ENCODE data around the gene FLOT2. TPM values are rescaled to one million over a fixed set of nuclear protein-coding genes. Genes with fewer than 3 reads are reported as not detected.

Gene FLOT2
- total and polyA plus RNA-seq, 11 donors, result 52.7 to 139 (median 89.1) TPM

DNA sequence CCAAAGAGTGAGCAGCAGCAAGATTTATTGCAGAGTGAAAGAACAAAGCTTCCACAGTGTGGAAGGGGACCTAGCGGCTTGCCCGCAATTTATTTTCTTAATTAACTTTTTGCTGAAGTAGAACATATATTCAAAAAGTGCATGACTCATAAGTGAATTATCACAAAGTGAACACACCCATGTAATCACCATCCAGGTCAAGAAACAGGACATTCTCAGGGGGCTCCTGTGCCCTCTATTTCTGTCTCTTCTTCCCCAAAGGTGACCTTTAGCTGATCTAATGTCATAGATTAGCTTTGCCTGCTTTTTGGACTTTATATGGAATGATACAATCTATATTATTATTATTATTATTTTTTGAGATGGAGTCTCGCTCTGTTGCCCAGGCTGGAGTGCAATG is 22.8 kb downstream of the FLOT2 start:
- Histone ChIP-seq H3K27ac (no peak overlapping the region), H3K4me3 (no peak overlapping the region), H3K9me3 (no peaks in the 10 kb centered on the region), H3K4me1 (no peaks in the 10 kb centered on the region), H3K27me3 (no peaks in the 10 kb centered on the region), H3K36me3 (peaks cover 0 to 19% (median 12%) of the 10 kb centered on the region in 9 donors)
- no peak for ATAC-seq
- intact Hi-C loops (cut with DNase I), result no loop called here
- no peak for DNase-seq
- 90 to 95% (median 91%) methylated on average over 3 of the region's 3 CpGs for WGBS, 4 donors
- TF ChIP-seq POLR2A (IDR thresholded peaks at IDR 0.05), result no peak
- TF ChIP-seq, protein P1, sequence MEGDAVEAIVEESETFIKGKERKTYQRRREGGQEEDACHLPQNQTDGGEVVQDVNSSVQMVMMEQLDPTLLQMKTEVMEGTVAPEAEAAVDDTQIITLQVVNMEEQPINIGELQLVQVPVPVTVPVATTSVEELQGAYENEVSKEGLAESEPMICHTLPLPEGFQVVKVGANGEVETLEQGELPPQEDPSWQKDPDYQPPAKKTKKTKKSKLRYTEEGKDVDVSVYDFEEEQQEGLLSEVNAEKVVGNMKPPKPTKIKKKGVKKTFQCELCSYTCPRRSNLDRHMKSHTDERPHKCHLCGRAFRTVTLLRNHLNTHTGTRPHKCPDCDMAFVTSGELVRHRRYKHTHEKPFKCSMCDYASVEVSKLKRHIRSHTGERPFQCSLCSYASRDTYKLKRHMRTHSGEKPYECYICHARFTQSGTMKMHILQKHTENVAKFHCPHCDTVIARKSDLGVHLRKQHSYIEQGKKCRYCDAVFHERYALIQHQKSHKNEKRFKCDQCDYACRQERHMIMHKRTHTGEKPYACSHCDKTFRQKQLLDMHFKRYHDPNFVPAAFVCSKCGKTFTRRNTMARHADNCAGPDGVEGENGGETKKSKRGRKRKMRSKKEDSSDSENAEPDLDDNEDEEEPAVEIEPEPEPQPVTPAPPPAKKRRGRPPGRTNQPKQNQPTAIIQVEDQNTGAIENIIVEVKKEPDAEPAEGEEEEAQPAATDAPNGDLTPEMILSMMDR (IDR thresholded peaks at IDR 0.05), result no peak

DNA sequence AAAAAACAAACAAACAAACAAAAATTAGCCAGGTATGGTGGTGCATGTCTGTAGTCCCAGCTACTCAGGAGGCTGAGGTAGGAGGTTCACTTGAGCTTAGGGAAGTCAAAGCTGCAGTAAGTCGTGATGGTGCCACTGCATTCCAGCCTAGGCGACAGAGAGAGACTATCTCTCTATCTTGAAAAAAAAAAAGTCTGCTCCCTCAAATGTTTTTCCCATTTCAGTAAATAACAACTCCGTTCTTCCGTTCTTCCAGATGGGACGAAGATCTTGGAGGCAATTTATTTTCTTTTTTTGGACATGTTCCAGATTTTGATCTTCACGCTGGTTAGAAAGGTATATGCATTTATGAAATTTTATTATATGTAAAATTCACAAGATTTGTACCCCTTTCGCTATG is 23.7 kb downstream of the FLOT2 start:
- TF ChIP-seq, protein P1 (IDR thresholded peaks at IDR 0.05), result no peak
- no peak for TF ChIP-seq POLR2A (IDR thresholded peaks at IDR 0.05)
- no peak for ATAC-seq
- Histone ChIP-seq H3K4me1 (no peaks in the 10 kb centered on the region), H3K27me3 (no peaks in the 10 kb centered on the region), H3K9me3 (no peaks in the 10 kb centered on the region), H3K27ac (no peak overlapping the region), H3K4me3 (no peak overlapping the region), H3K36me3 (peaks cover 0 to 10% (median 3%) of the 10 kb centered on the region in 9 donors)
- no peak for DNase-seq
- 91 to 93% (median 92%) methylated on average over 7 of the region's 7 CpGs for WGBS, 4 donors
- intact Hi-C loops (cut with DNase I), result loop anchor here in 1 of 10 donors (2.0 kb wide), 1 partner anchor 67 kb away; no protein-coding TSS in a partner anchor

DNA sequence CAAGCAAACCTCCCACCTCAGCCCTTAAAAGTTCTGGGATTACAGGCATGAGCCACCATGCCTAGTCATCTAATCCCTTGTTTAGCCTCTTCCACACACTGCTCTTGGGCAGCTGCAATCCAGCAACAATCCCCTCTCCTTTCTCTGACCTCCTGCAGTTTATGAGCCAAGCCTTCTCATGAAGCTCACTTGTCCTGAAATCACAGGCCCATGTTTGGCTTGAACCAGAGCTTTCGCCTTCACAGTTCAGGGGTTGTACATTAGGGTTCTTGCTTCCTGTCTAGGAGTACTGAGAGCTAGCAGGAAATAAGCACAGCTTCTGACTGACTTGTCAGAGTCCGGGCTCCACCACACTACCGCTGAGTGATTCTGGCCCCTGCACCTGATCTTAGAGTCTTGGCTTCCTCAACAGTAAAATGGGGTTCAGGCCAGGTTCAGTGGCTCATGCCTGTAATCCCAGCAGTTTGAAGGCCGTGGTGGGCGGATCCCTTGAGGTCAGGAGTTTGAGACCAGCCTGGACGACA is 26.4 kb downstream of the FLOT2 start:
- peak overlapping the region in 1 of 12 donors; percentile 40 for H3K27ac ChIP-seq
- no peak for ATAC-seq
- H3K4me1 ChIP-seq, result no peaks in the 10 kb centered on the region
- intact Hi-C loops (cut with DNase I), result no loop called here
- WGBS, 4 donors, result 75 to 88% (median 81%) methylated on average over 5 to 6 of the region's 6 CpGs
- no peaks in the 10 kb centered on the region for H3K36me3 ChIP-seq
- H3K4me3 ChIP-seq, result no peak overlapping the region
- no peaks in the 10 kb centered on the region for H3K9me3 ChIP-seq
- no peaks in the 10 kb centered on the region for H3K27me3 ChIP-seq
- no peak for TF ChIP-seq POLR2A (IDR thresholded peaks at IDR 0.05)
- TF ChIP-seq, protein P1 (IDR thresholded peaks at IDR 0.05), result no peak
- peak in 1 of 5 donors; percentile 25 for DNase-seq

DNA sequence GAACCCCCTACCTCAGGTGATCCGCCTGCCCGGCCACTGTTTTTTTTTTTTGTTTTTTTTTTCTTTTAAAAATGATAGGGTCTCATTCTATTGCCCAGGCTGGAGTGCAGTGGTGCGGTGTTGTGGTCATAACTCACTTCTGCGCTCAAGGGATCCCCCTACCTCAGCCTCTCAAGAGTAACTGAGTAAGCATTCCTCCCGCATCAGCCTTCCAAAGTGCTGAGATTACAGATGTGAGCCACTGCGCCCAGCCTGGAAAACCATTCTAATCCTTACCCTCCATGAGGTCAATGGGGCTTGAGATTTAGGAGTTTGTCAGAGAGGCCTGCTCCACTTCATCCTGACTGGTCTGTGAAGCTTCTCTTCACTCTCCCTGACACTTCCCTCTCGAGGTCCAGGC is 30.3 kb downstream of the FLOT2 start:
- Histone ChIP-seq H3K27me3 (no peaks in the 10 kb centered on the region), H3K4me3 (no peak overlapping the region), H3K4me1 (no peaks in the 10 kb centered on the region), H3K9me3 (no peaks in the 10 kb centered on the region), H3K36me3 (no peaks in the 10 kb centered on the region), H3K27ac (no peak overlapping the region)
- TF ChIP-seq POLR2A (IDR thresholded peaks at IDR 0.05), result no peak
- TF ChIP-seq, protein P1 (IDR thresholded peaks at IDR 0.05), result no peak
- no peak for ATAC-seq
- intact Hi-C loops (cut with DNase I), result loop anchor here in 1 of 10 donors (10.0 kb wide), 1 partner anchor 102 kb away; no protein-coding TSS in a partner anchor
- 78 to 85% (median 82%) methylated on average over 7 of the region's 7 CpGs for WGBS, 4 donors
- DNase-seq, result no peak
